Activated CD4-positive, alpha-beta T cell treated with anti-CD3 and anti-CD28 coated beads, Interleukin-10, Interleukin-2, amounts not matched to agents 100 ng/mL and 50 ng/mL, durations not matched to agents 16 hours and 8 hours (primary cell): ENCODE measurements around the gene DNAH14.

Source experiments
- DNase-seq: peaks from one replicate; pipeline ENCODE4 v3.0.0-alpha.2; 2020

DNAH14 gene

DNA sequence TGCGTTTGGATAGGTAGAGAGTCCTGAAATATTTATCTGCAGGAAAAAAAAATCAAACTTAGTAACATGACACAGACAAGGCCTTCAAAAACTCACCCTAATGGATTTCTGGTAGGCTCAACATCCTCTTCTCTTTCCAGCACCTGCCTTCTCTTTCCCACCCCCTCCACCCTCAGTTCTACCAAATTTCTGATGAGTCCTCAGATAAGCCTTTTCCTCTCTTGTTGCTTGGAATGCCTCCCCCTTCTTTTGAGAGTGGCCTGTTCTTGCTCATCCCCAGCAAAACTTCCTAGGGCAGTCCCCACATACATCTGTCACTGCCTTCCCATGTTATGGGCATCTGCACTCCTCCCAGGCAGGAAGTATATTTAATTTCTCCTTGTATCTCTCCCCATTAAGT, 506.0 kb downstream of the DNAH14 start:
- no peak for DNase-seq

DNA sequence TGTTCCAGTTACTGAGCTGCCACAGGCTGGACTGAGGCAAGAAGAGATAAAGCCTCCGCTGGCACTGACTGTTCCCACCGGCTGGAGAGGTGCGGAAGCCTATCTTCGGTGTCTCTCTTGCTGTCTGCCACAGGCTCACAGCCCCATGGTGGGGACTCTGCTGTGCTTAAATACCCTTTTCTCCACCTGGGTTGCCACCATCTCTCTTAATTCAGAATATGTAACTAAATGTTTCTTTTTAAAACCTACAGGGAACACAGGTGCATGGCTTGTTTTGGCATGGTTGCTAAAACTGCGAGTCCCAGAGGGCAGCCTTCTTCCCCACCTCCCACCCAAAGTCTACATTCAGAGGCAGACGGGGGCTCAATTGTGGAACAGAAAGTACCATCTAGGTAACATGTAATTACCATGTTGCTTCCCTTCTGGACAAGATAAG, 506.5 kb downstream of the DNAH14 start:
- no peak for DNase-seq

GRCh38 chr1:225437710-225438437, 508.4 kb downstream of the DNAH14 start:
- no peak for DNase-seq

DNA sequence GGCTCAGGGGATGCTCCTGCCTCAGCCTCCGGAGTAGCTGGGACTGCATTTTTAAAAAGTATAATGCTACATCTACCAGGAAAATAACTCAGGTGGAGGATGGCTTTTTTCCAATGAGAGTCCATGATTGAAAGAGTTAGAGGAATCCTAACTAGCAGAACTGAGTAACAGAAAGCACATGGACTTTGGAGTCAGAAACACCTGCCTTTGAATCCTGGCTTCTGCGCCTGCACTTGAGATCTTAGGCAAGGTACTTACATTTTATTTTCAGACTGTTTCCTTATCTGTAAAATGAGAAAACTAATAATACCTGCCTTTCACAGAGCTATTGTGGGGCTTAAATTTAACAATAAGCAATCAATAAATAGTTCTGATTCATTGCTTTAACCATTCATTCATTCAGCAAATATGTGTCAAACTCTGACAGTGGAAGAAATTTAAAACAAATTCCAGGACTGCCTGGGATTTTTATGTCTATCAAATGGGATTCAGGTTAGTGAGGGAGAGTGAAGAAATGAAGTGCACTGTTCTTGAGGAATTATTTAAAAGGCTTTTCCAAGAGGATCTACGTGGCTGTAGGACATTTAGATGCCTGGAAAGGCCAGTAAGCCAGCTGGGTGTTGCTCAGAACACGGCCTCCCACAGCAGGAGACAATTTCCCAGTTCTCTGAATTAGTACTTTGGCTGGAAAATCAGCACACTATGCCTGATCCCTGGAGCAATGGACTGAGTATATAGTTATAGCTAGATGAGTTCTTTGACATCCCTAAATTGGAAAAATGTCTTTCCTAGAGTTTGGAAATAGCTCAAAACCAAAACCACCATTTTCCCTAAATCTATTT, 511.1 kb downstream of the DNAH14 start:
- no peak for DNase-seq

DNA sequence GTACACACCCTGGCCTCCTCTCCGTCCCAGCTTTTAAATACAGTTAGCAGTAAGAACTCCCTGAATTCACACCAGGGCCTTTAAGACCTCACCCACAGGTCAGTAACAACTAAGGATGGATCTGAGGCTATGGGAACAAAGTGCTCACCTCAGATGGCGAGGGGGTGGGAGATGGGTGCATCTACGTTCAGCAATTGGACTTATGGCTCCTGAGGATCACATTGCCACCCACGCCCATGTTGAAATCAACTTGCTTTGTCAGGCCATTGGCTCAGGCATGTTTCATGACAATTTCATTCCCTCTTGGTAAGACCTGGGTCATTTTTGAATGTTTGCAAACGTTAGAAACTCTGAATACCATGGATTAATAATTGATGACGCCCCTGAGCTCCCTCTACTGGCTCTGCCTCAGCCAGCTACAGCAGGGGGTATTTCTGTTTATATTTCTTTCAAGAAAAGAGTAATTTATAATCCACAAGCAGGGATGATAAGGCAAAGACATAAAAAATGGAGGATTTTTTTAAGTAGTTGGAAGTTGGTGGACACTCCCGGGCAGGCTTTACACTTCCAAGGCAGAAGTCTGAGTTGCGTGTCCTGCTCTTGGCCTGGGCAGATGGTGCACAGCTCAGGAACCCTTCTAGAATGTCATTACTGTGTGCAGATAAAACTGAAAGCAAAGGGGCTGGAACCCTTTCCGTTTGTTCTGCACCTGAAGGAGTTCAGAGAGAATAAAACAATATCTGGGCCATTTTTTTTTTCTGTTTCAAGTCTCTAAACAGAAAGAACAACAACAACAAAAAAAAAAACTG, 512.0 kb downstream of the DNAH14 start:
- DNase-seq, result no peak

- no peak for DNase-seq
Observed at GRCh38 chr1:225442123-225442505, 512.6 kb downstream of the DNAH14 start.

DNA sequence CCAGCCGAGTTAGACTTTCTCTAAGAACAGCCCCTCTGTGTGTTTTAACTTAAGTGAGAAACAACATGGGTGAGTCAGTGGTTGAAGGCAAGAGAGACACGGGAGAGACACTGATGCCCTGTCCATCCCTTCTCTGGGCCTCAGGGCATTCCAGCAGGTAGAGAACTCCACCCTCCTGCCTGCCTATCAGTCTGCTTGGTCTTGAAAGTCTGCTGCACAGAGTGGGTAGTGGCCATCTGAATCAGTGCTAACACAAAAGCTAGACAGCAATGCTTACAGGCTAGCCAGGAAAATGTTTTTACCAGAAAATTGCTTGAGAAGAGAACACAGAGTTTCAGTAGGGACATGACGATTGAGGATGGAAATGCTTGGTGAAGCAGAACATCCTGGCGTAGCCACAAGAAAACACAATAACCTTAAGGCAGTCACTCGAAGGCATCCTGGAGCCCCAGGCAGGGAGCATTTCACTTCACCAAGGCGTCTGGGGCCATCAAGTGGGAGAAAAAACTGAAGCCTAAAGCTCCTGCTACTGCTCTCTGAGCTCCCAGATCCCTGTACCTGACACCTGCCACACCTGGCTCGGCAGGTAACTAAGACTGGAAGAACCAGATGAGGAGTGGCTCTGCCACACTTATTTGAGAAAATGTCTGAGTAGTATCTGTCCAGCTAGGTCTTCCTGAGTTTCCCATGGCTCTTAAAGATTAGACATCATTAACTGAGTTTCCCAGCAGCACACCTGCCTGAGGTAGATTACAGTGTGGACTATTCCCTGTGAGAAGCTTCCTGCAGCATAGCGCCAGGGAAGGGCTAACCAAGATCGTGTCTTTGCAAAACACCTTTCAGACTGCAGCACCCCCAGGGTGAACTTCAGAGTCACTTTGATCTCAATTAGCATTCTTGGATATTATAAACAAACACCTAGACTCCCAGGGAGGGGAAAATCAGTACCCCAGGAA, 516.4 kb downstream of the DNAH14 start:
- no peak for DNase-seq

DNA sequence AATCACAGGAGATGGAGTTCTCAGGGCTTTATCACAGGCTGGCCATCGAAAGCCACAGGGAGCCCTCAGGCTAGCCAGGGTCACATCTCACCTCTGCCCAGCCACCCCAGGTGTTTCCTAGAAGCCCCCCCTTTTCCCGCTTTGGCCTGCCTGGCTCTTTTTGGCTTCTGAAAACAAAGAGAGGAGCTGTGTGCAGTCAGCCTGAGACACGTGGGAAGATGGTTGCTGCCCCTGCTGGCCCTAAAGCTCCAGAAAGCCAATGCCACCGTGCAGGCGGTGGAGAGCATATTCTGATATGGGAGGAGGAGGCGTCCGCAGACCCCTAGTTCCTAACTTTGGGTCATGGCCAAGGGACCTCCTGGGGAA, 517.1 kb downstream of the DNAH14 start:
- DNase-seq, result no peak

DNA sequence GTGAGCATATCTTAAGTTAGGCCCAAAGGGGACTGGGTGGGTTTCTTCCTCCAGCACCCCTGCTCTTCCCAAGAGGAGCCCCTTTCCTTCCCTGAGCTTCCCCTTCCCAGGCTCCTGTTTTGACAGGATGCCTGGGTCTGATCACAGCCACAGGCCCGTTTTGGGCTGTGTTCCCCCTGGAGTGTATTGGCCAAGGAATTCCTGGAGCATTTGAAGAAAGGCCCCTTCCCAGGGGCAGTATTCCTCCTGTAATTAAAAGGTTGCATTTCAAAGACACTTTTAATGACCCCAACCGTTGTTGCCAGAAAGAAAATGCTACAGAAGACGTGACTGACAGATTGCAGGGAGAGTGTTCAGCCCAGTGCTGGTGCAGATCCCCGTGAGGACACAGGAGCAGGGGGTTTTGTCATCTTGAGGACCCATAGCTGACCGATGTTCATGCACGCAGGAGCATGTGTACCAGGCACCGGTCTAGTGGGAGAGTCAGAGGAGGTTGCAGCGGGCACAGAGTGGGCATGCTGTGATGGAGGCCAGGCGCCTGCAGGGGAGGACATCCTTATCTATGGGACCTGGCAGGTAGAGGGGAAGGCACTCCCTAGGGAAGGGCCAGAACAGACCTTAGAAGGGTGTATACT, 517.6 kb downstream of the DNAH14 start:
- DNase-seq, result no peak

DNA sequence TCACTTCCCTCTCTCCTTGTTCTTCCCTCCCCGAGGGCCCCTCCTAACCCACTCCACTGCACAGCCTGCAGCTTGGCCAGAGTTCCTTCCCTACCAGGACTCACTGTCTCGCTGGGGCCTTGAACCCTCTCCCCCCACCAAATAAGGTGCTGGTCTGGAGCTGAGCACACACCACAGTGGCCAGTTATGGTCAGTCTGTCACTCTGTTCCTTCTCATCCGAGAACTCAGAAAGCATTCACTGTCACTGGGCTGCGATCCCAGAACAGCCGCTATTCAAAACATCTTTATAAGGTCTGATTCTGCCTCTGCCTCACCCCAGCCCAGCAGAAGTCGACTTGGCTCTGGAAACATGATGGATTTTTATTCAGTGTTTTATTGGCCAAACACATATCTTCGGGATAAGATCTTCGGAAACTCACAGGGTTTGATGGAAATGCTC, 518.2 kb downstream of the DNAH14 start:
- no peak for DNase-seq

DNA sequence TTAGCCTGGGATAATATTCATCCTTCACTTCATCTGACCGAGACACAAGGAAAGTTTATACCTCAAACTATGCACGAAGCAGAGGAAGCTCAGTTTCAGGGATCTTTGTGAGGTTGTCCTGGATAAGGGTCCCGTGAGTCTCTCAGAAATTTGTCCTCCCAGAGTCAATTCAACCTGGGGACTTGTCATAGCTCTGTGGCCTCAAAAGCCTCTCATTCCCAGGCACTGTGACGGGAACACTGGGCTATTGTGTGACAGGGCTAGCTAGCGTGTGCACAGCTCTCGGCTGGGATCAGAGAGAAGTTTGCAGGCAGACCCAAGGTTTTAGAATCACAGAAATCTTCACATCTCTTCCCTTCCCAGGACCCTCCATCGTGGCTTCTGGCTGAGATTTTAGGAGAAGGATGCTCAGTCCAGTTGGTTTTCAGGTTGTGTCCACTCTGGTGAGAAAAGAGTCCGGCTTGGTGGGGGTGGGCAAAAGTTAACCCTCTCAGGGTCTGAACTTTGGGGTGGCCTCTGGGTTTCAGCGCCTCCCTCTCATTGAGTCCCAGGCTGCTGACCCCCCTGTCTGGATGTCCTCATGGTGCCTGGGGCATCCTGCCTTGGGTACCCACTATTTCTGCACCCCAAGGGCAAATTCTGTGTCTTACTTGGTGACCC, 518.8 kb downstream of the DNAH14 start:
- no peak for DNase-seq
